GM12875 (cell line): ENCODE results near the gene SLC25A28.
A peak's percentile ranks its signal among the peaks of the same experiment; 100 is the strongest.
"Not testable (repeated sequence)": the region's sequence is repeated elsewhere in the genome, so short reads cannot be mapped to it uniquely, and the experiment has no call there.

Experiments
- H3K4me3 ChIP-seq: one replicate; pipeline ENCODE4 v1.5.1; 2011; ENCODE audit warnings: low read depth, low read length, control low read depth
- TF ChIP-seq, protein P1 (sequence below): IDR thresholded peaks from 2 replicates; pipeline ENCODE4 v1.5.1; 2011; ENCODE audit warnings: low read depth, mild to moderate bottlenecking, control low read depth, inconsistent platforms, low read length, moderate library complexity, borderline replicate concordance; ENCODE audit not compliant: insufficient read depth

The SLC25A28 gene

DNA sequence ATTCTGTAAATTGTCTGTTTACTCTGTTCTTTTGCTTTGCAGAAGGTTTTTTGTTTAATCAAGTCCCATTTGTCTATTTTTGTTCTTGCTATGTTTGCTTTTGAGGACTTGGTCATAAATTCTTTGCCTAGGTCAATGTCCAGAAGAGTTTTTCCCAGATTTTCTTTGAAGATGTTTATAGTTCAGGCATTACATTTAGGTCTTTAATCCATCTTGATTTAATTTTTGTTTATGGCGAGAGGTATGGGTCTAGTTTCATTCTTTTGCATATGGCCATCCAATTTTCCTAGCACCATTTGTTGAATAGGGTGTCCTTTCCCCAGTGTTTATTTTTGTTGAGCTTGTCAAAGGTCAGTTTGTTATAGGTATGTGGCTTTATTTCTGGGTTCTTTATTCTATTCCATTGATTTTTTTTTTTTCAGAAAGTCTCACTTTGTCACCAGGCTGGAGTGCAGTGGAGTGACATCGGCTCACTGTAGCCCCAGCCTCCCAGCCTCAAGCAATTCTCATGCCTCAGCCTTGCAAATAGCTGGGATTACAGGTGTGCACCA lies 27.4 kb upstream of the SLC25A28 start:
- H3K4me3 ChIP-seq, result no peak overlapping the region
- TF ChIP-seq, protein P1, sequence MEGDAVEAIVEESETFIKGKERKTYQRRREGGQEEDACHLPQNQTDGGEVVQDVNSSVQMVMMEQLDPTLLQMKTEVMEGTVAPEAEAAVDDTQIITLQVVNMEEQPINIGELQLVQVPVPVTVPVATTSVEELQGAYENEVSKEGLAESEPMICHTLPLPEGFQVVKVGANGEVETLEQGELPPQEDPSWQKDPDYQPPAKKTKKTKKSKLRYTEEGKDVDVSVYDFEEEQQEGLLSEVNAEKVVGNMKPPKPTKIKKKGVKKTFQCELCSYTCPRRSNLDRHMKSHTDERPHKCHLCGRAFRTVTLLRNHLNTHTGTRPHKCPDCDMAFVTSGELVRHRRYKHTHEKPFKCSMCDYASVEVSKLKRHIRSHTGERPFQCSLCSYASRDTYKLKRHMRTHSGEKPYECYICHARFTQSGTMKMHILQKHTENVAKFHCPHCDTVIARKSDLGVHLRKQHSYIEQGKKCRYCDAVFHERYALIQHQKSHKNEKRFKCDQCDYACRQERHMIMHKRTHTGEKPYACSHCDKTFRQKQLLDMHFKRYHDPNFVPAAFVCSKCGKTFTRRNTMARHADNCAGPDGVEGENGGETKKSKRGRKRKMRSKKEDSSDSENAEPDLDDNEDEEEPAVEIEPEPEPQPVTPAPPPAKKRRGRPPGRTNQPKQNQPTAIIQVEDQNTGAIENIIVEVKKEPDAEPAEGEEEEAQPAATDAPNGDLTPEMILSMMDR, result no peak

- TF ChIP-seq, protein P1, result no peak
- no peak overlapping the region for H3K4me3 ChIP-seq
Measured at GRCh38 chr10:99633832-99634231, 13.6 kb upstream of the SLC25A28 start.

GRCh38 chr10:99631496-99631895 lies 11.3 kb upstream of the SLC25A28 start:
- no peak overlapping the region for H3K4me3 ChIP-seq
- TF ChIP-seq, protein P1, result no peak

DNA sequence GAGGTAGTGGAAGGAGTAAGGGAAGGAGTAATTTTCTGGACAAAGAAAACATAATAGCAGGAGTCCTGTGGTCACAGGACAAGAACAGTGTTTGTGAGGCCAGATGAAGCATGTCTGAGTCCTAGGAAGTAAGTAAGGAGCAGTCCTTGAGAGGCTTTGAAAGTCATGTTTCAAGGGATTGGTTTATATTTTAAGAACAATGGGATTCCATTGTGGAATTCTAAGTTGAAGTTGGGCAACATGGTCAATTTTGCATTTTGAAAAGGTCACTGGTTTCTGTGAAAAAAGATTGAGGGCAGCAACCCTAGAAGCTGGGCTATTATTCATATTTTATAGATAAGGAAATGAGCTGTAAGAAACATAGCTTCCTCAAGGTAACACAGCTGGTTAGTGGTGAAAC lies 10.8 kb upstream of the SLC25A28 start:
- H3K4me3 ChIP-seq, result no peak overlapping the region
- TF ChIP-seq, protein P1, result no peak

DNA sequence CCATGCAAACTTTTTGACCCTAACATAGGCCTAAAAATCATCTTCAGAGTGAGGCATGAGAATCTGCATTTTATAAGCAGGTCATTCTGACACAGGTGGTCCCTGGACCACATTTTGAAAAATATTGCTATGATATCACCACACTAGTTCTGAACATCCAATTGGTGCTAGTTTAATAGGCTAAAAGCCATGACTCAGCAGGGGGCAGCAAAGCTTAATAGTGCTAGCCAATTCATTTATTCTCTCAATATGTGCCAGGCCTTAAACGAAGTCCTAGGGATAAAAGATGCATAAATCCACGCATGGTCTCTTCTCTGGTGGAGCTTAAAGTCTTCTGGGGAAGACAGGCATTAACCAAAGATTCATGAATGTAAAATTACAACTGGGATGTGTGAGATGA lies 10.2 kb upstream of the SLC25A28 start:
- H3K4me3 ChIP-seq, result no peak overlapping the region
- TF ChIP-seq, protein P1, result peak; percentile 32; the same call in 1 of the 2 replicates

GRCh38 chr10:99629625-99629978 lies 9.4 kb upstream of the SLC25A28 start:
- TF ChIP-seq, protein P1, result no peak
- no peak overlapping the region for H3K4me3 ChIP-seq

DNA sequence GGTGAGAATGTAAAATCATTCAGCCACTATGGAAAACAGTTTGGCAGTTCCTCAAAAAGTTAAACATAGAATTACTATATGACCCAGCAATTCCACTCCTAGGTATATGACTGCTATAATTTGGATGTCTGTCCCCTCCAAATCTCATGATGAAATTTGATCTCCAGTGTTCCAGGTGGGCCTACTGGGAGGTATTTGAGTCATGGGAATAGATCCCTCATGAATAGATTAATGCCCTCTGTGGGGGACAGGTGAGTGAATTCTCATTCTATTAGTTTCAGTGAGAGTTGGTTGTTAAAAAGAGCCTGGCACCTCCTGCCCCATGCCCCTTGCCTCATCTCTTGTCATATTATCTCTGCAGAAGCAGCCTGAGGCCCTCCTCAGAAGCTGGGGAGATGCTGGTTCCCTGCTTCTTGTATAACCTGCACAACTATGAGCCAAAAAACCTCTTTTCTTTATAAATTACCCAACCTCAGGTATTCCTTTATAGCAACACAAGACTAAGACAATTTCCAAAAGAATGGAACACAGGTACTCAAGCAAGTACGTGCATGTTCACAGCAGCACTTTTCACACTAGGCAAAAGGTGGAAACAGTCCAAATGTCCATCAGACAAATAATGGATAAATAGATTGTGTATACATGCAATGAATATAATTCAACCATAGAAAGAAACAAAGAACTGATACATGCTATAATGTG lies 8.8 kb upstream of the SLC25A28 start:
- no peak overlapping the region for H3K4me3 ChIP-seq
- TF ChIP-seq, protein P1, result no peak

DNA sequence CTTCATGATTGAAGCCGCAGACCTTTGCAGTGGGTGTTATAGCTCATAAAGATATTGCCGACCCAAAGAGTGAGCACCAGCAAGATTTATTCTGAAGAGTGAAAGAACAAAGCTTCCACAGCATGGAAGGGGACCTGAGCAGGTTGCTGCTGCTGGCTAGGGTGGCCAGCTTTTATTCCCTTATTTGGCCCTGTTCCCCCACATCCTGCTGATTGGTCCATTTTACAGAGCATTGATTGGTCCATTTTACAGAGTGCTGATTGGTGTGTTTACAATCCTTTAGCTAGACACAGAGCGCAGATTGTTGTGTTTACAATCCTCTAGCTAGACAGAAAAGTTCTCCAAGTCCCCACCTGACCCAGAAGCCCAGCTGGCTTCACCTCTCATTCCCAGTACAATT lies 4.9 kb upstream of the SLC25A28 start:
- H3K4me3 ChIP-seq, result not testable (repeated sequence)
